ENCODE results near the gene ZNF396.

GRCh38 chr18:35368595-35368994, 8.5 kb downstream of the ZNF396 start:
- TF ChIP-seq CTCF (conservative IDR thresholded peaks at IDR 0.05) = no peak
- TF ChIP-seq ZFX (IDR thresholded peaks at IDR 0.05) = no peak
